ENCODE measurements around the gene LGALS1. TPM values are rescaled to one million over a fixed set of nuclear protein-coding genes. Genes with fewer than 3 reads are reported as not detected.

Gene LGALS1
- total RNA-seq, 2 donors from 2014 or later = 10.4 to 16.0 TPM

- H3K9me3 Mint-ChIP-seq = no peaks in the 10 kb centered on the region
- H3K27me3 Mint-ChIP-seq (ENCODE audit: insufficient read depth) = no peaks in the 10 kb centered on the region
- no peaks in the 10 kb centered on the region for H3K27me3 ChIP-seq (ENCODE audit: control insufficient read depth, insufficient read depth, low read length, poor library complexity, severe bottlenecking)
- 95 to 96% methylated on average over 16 to 25 of the region's 25 CpGs for WGBS, 2 experiments (ENCODE audit: insufficient coverage in 1 of 2, insufficient read length in 1 of 2)
- H3K36me3 ChIP-seq (ENCODE audit: control insufficient read depth, insufficient read depth, low read length) = peaks cover 46% of the 10 kb centered on the region
- no peak overlapping the region for H3K27ac Mint-ChIP-seq
- no peaks in the 10 kb centered on the region for H3K9me3 ChIP-seq (ENCODE audit: control insufficient read depth, low read length)
- no peak overlapping the region for H3K4me3 ChIP-seq (ENCODE audit: low read length)
- DNase-seq = no peak
- no peaks in the 10 kb centered on the region for H3K4me1 ChIP-seq (ENCODE audit: control insufficient read depth, insufficient read depth, low read length)
- peaks cover 59% of the 10 kb centered on the region for H3K36me3 Mint-ChIP-seq (ENCODE audit: low read depth)
- H3K4me1 Mint-ChIP-seq = no peaks in the 10 kb centered on the region
- H3K27ac ChIP-seq (ENCODE audit: low read depth, low read length) = no peak overlapping the region
- H3K9ac ChIP-seq (ENCODE audit: extremely low read depth, low read length, poor library complexity, severe bottlenecking) = no peak overlapping the region
- TF ChIP-seq, protein P1, sequence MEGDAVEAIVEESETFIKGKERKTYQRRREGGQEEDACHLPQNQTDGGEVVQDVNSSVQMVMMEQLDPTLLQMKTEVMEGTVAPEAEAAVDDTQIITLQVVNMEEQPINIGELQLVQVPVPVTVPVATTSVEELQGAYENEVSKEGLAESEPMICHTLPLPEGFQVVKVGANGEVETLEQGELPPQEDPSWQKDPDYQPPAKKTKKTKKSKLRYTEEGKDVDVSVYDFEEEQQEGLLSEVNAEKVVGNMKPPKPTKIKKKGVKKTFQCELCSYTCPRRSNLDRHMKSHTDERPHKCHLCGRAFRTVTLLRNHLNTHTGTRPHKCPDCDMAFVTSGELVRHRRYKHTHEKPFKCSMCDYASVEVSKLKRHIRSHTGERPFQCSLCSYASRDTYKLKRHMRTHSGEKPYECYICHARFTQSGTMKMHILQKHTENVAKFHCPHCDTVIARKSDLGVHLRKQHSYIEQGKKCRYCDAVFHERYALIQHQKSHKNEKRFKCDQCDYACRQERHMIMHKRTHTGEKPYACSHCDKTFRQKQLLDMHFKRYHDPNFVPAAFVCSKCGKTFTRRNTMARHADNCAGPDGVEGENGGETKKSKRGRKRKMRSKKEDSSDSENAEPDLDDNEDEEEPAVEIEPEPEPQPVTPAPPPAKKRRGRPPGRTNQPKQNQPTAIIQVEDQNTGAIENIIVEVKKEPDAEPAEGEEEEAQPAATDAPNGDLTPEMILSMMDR (conservative IDR thresholded peaks at IDR 0.05) = no peak
- H3K4me3 Mint-ChIP-seq = no peak overlapping the region
These were observed 33.4 kb downstream of the LGALS1 start for GRCh38 chr22:37708580-37709444.

- Mint-ChIP-seq H3K27me3 (ENCODE audit: insufficient read depth) (no peaks in the 10 kb centered on the region), H3K36me3 (ENCODE audit: low read depth) (peaks cover 57% of the 10 kb centered on the region), H3K4me1 (no peaks in the 10 kb centered on the region), H3K9me3 (no peaks in the 10 kb centered on the region), H3K27ac (no peak overlapping the region), H3K4me3 (no peak overlapping the region)
- H3K27ac ChIP-seq (ENCODE audit: low read depth, low read length) = no peak overlapping the region
- 94% methylated on average over 15 of the region's 15 CpGs; no CpG with 5 or more reads in 1 of the 2 experiments for WGBS, 2 experiments (ENCODE audit: insufficient coverage in 1 of 2, insufficient read length in 1 of 2)
- H3K4me3 ChIP-seq (ENCODE audit: low read length) = no peak overlapping the region
- DNase-seq = no peak
- TF ChIP-seq, protein P1 (conservative IDR thresholded peaks at IDR 0.05) = no peak
- peaks cover 41% of the 10 kb centered on the region for H3K36me3 ChIP-seq (ENCODE audit: control insufficient read depth, insufficient read depth, low read length)
- no peaks in the 10 kb centered on the region for H3K4me1 ChIP-seq (ENCODE audit: control insufficient read depth, insufficient read depth, low read length)
- H3K27me3 ChIP-seq (ENCODE audit: control insufficient read depth, insufficient read depth, low read length, poor library complexity, severe bottlenecking) = no peaks in the 10 kb centered on the region
- H3K9me3 ChIP-seq (ENCODE audit: control insufficient read depth, low read length) = no peaks in the 10 kb centered on the region
- H3K9ac ChIP-seq (ENCODE audit: extremely low read depth, low read length, poor library complexity, severe bottlenecking) = no peak overlapping the region
These were observed 34.0 kb downstream of the LGALS1 start for GRCh38 chr22:37709445-37709765.

DNA sequence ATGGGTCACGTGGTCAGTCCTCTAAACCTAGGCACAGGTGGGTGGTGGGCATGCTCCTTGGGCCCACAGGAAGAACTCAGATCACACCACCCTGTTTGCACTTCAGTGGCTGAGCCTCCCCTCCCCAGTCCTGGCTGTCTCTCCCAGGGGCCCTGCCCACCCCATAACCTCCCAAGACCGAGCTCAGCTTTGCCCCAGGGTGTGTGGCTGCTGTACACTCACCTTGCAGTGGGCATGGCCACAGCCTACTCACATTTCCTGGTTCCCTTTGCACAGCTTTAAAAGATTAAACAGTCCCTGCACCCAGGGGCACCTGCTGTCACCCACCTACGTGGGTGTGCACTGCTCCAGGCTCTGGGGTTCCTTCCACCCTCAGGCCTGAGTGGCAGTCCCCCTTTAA is 35.2 kb downstream of the LGALS1 start:
- Histone ChIP-seq H3K9ac (ENCODE audit: extremely low read depth, low read length, poor library complexity, severe bottlenecking) (no peak overlapping the region), H3K27me3 (ENCODE audit: control insufficient read depth, insufficient read depth, low read length, poor library complexity, severe bottlenecking) (no peaks in the 10 kb centered on the region), H3K9me3 (ENCODE audit: control insufficient read depth, low read length) (no peaks in the 10 kb centered on the region), H3K27ac (ENCODE audit: low read depth, low read length) (no peak overlapping the region), H3K36me3 (ENCODE audit: control insufficient read depth, insufficient read depth, low read length) (peaks cover 32% of the 10 kb centered on the region), H3K4me1 (ENCODE audit: control insufficient read depth, insufficient read depth, low read length) (no peaks in the 10 kb centered on the region), H3K4me3 (ENCODE audit: low read length) (no peak overlapping the region)
- H3K27me3 Mint-ChIP-seq (ENCODE audit: insufficient read depth) = no peaks in the 10 kb centered on the region
- no peaks in the 10 kb centered on the region for H3K9me3 Mint-ChIP-seq
- H3K4me3 Mint-ChIP-seq = no peak overlapping the region
- H3K36me3 Mint-ChIP-seq (ENCODE audit: low read depth) = peaks cover 52% of the 10 kb centered on the region
- 89 to 100% methylated on average over 2 to 3 of the region's 3 CpGs for whole genome bisulfite sequencing, 2 experiments (ENCODE audit: insufficient coverage in 1 of 2, insufficient read length in 1 of 2)
- H3K27ac Mint-ChIP-seq = no peak overlapping the region
- TF ChIP-seq, protein P1 (conservative IDR thresholded peaks at IDR 0.05) = no peak
- no peaks in the 10 kb centered on the region for H3K4me1 Mint-ChIP-seq
- DNase-seq = no peak
